Esophagus muscularis mucosa (tissue), 4 donors: Measurements from ENCODE around the gene ALG12.

Experiments
- EP300 ChIP-seq: sonication (generic); formaldehyde crosslinking; IDR thresholded peaks from one replicate; pipeline ENCODE4 v1.6.1; 2017; ENCODE audit warnings: antibody characterized with exemption
- POLR2A ChIP-seq: fragments of 450-650 bp; IDR thresholded peaks from one replicate; pipeline ENCODE4 v1.6.1; 2017; ENCODE audit warnings: antibody characterized with exemption, moderate library complexity, mild to moderate bottlenecking, low read depth
- POLR2AphosphoS5 ChIP-seq, 2 donors: sonication (generic); formaldehyde crosslinking; IDR thresholded peaks; one replicate each; pipeline ENCODE4 v1.6.1; 2017; ENCODE audit warnings: antibody characterized with exemption in 2 of 2
- TF ChIP-seq, protein P1 (sequence below), 3 experiments: fragments of 200-600 bp in 2 of 3; fragments of 450-650 bp in 1 of 3; sonication (generic) in 2 of 3; IDR thresholded peaks; one replicate each; pipeline ENCODE4 v1.5.1; 2017 to 2019; ENCODE audit warnings: antibody characterized with exemption in 3 of 3, mild to moderate bottlenecking in 2 of 3, moderate library complexity in 1 of 3

DNA sequence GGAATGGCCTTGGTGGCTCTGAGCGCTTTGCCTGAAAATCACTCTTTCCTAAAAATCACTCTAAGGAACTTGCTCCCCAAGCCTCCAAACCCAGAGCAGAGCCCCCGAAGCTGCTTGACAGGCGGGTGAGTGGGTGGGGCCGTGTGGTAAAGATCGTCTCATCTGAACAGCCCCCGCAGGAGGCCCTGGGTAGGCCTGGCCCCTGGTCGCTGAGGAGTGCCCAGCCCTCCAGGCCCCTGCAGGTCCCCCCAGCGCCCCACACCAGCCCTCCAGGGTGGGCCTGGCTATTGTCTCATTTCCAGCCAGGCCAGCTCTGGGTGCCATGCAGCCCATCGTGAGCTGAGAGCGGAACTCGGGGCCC, 25.1 kb upstream of the ALG12 start:
- TF ChIP-seq POLR2AphosphoS5 (IDR thresholded peaks at IDR 0.05) (no peak), POLR2A (no peak), EP300 (no peak)
- TF ChIP-seq, protein P1, sequence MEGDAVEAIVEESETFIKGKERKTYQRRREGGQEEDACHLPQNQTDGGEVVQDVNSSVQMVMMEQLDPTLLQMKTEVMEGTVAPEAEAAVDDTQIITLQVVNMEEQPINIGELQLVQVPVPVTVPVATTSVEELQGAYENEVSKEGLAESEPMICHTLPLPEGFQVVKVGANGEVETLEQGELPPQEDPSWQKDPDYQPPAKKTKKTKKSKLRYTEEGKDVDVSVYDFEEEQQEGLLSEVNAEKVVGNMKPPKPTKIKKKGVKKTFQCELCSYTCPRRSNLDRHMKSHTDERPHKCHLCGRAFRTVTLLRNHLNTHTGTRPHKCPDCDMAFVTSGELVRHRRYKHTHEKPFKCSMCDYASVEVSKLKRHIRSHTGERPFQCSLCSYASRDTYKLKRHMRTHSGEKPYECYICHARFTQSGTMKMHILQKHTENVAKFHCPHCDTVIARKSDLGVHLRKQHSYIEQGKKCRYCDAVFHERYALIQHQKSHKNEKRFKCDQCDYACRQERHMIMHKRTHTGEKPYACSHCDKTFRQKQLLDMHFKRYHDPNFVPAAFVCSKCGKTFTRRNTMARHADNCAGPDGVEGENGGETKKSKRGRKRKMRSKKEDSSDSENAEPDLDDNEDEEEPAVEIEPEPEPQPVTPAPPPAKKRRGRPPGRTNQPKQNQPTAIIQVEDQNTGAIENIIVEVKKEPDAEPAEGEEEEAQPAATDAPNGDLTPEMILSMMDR (IDR thresholded peaks at IDR 0.05): no peak
